ENCODE results near the gene NUTM2G. TPM values are rescaled to one million over a fixed set of nuclear protein-coding genes. Genes with fewer than 3 reads are reported as not detected.
"Not testable (repeated sequence)": the region's sequence is repeated elsewhere in the genome, so short reads cannot be mapped to it uniquely, and the experiment has no call there.

Gene NUTM2G
- total RNA-seq: not detected

- H3K27ac Mint-ChIP-seq; CTCF ChIA-PET; H3K27me3 Mint-ChIP-seq; H3K4me1 Mint-ChIP-seq; DNase-seq; H3K36me3 Mint-ChIP-seq; H3K9me3 Mint-ChIP-seq (ENCODE audit: low read depth); ATAC-seq; H3K4me3 Mint-ChIP-seq: not testable (repeated sequence)
These were observed at the start of gene NUTM2G for GRCh38 chr9:96928543-96928942. Gene NUTM2G (plus strand): TSS chr9:96928843. CDS start chr9:96929025, 182 bp downstream.

- Mint-ChIP-seq H3K36me3 (peaks cover 4% of the 10 kb centered on the region), H3K9me3 (ENCODE audit: low read depth) (peaks cover 2% of the 10 kb centered on the region), H3K27me3 (peaks cover 20% of the 10 kb centered on the region), H3K4me3 (no peak overlapping the region), H3K4me1 (no peaks in the 10 kb centered on the region), H3K27ac (no peak overlapping the region)
- ATAC-seq: no peak
- no peak for DNase-seq
- CTCF ChIA-PET: interaction anchor here (1.1 kb wide), 1 partner anchor 9 kb away, joined by 3 read pairs; no protein-coding TSS in a partner anchor
These were observed 44.7 kb upstream of the NUTM2G start for GRCh38 chr9:96883922-96884321.

- no peak for DNase-seq
- Mint-ChIP-seq H3K27ac (no peak overlapping the region), H3K27me3 (peaks cover 15% of the 10 kb centered on the region), H3K36me3 (peaks cover 4% of the 10 kb centered on the region), H3K4me1 (no peaks in the 10 kb centered on the region), H3K9me3 (ENCODE audit: low read depth) (peaks cover 2% of the 10 kb centered on the region), H3K4me3 (no peak overlapping the region)
- ATAC-seq: no peak
- CTCF ChIA-PET: interaction anchor here (1.1 kb wide), 1 partner anchor 9 kb away, joined by 3 read pairs; no protein-coding TSS in a partner anchor
These were observed 44.2 kb upstream of the NUTM2G start for GRCh38 chr9:96884443-96884842.

- no peak overlapping the region for H3K27ac Mint-ChIP-seq
- H3K4me1 Mint-ChIP-seq: no peaks in the 10 kb centered on the region
- DNase-seq (no peak), ATAC-seq (no peak)
- CTCF ChIA-PET: no interaction called here
- H3K4me3 Mint-ChIP-seq: no peak overlapping the region
- peaks cover 6% of the 10 kb centered on the region for H3K27me3 Mint-ChIP-seq
- peaks cover 8% of the 10 kb centered on the region for H3K36me3 Mint-ChIP-seq
- peaks cover 2% of the 10 kb centered on the region for H3K9me3 Mint-ChIP-seq (ENCODE audit: low read depth)
These were observed 43.2 kb upstream of the NUTM2G start for GRCh38 chr9:96885424-96885823.

- CTCF ChIA-PET: no interaction called here
- H3K27me3 Mint-ChIP-seq: no peaks in the 10 kb centered on the region
- no peaks in the 10 kb centered on the region for H3K4me1 Mint-ChIP-seq
- peaks cover 29% of the 10 kb centered on the region for H3K36me3 Mint-ChIP-seq
- H3K4me3 Mint-ChIP-seq: no peak overlapping the region
- ATAC-seq (no peak), DNase-seq (no peak)
- H3K9me3 Mint-ChIP-seq (ENCODE audit: low read depth): peaks cover 2% of the 10 kb centered on the region
- no peak overlapping the region for H3K27ac Mint-ChIP-seq
These were observed 40.1 kb upstream of the NUTM2G start for GRCh38 chr9:96888591-96888990.

GRCh38 chr9:96892131-96892530 lies 36.5 kb upstream of the NUTM2G start:
- no peaks in the 10 kb centered on the region for H3K27me3 Mint-ChIP-seq
- no peaks in the 10 kb centered on the region for H3K4me1 Mint-ChIP-seq
- no peak overlapping the region for H3K27ac Mint-ChIP-seq
- ATAC-seq (no peak), DNase-seq (no peak)
- peaks cover 46% of the 10 kb centered on the region for H3K36me3 Mint-ChIP-seq
- no peak overlapping the region for H3K4me3 Mint-ChIP-seq
- CTCF ChIA-PET: no interaction called here
- no peaks in the 10 kb centered on the region for H3K9me3 Mint-ChIP-seq (ENCODE audit: low read depth)

- H3K27ac Mint-ChIP-seq; H3K27me3 Mint-ChIP-seq; H3K9me3 Mint-ChIP-seq (ENCODE audit: low read depth); ATAC-seq; H3K4me1 Mint-ChIP-seq; CTCF ChIA-PET; DNase-seq; H3K4me3 Mint-ChIP-seq: not testable (repeated sequence)
- peaks cover 15% of the 10 kb centered on the region for H3K36me3 Mint-ChIP-seq
These were observed 28.6 kb upstream of the NUTM2G start for GRCh38 chr9:96900010-96900409.

GRCh38 chr9:96904947-96905722 lies 23.5 kb upstream of the NUTM2G start:
- H3K4me1 Mint-ChIP-seq; H3K27ac Mint-ChIP-seq; H3K27me3 Mint-ChIP-seq; ATAC-seq; H3K4me3 Mint-ChIP-seq; H3K9me3 Mint-ChIP-seq (ENCODE audit: low read depth); DNase-seq; CTCF ChIA-PET; H3K36me3 Mint-ChIP-seq: not testable (repeated sequence)

- H3K36me3 Mint-ChIP-seq; H3K9me3 Mint-ChIP-seq (ENCODE audit: low read depth); DNase-seq; CTCF ChIA-PET; H3K27me3 Mint-ChIP-seq; H3K4me3 Mint-ChIP-seq; H3K4me1 Mint-ChIP-seq; H3K27ac Mint-ChIP-seq; ATAC-seq: not testable (repeated sequence)
These were observed 20.2 kb upstream of the NUTM2G start for GRCh38 chr9:96908479-96908878.

GRCh38 chr9:96915539-96915938 lies 13.1 kb upstream of the NUTM2G start:
- H3K4me1 Mint-ChIP-seq; H3K36me3 Mint-ChIP-seq; H3K9me3 Mint-ChIP-seq (ENCODE audit: low read depth); H3K27me3 Mint-ChIP-seq; DNase-seq; ATAC-seq; H3K27ac Mint-ChIP-seq; CTCF ChIA-PET; H3K4me3 Mint-ChIP-seq: not testable (repeated sequence)

- H3K36me3 Mint-ChIP-seq; H3K4me3 Mint-ChIP-seq; H3K4me1 Mint-ChIP-seq; H3K27ac Mint-ChIP-seq; DNase-seq; H3K27me3 Mint-ChIP-seq; CTCF ChIA-PET; ATAC-seq; H3K9me3 Mint-ChIP-seq (ENCODE audit: low read depth): not testable (repeated sequence)
These were observed 12.1 kb upstream of the NUTM2G start for GRCh38 chr9:96916531-96916930.

- H3K27ac Mint-ChIP-seq; ATAC-seq; H3K9me3 Mint-ChIP-seq (ENCODE audit: low read depth); CTCF ChIA-PET; H3K4me3 Mint-ChIP-seq; H3K27me3 Mint-ChIP-seq; DNase-seq; H3K36me3 Mint-ChIP-seq: not testable (repeated sequence)
- H3K4me1 Mint-ChIP-seq: peaks cover 11% of the 10 kb centered on the region
These were observed 10.1 kb upstream of the NUTM2G start for GRCh38 chr9:96918550-96918949.

GRCh38 chr9:96920803-96921202 lies 7.8 kb upstream of the NUTM2G start:
- H3K36me3 Mint-ChIP-seq; DNase-seq; H3K4me3 Mint-ChIP-seq; H3K9me3 Mint-ChIP-seq (ENCODE audit: low read depth); H3K27ac Mint-ChIP-seq; ATAC-seq; CTCF ChIA-PET; H3K27me3 Mint-ChIP-seq: not testable (repeated sequence)
- H3K4me1 Mint-ChIP-seq: peaks cover 11% of the 10 kb centered on the region

- ATAC-seq: not testable (repeated sequence)
These were observed 3.1 kb upstream of the NUTM2G start for GRCh38 chr9:96925587-96925986.

More at GRCh38 chr9:96925587-96925986, 3.1 kb upstream of the NUTM2G start:
- H3K27me3 Mint-ChIP-seq; H3K9me3 Mint-ChIP-seq (ENCODE audit: low read depth); CTCF ChIA-PET; H3K36me3 Mint-ChIP-seq; H3K4me3 Mint-ChIP-seq; H3K27ac Mint-ChIP-seq; DNase-seq; H3K4me1 Mint-ChIP-seq: not testable (repeated sequence)

All from activated CD8-positive, alpha-beta memory T cell treated with anti-CD3 and anti-CD28 coated beads, Interleukin-2, amount 10 ng/mL, durations not matched to agents 7 days and 5 days (primary cell).